ENCODE results near the gene TSTD1.

DNA sequence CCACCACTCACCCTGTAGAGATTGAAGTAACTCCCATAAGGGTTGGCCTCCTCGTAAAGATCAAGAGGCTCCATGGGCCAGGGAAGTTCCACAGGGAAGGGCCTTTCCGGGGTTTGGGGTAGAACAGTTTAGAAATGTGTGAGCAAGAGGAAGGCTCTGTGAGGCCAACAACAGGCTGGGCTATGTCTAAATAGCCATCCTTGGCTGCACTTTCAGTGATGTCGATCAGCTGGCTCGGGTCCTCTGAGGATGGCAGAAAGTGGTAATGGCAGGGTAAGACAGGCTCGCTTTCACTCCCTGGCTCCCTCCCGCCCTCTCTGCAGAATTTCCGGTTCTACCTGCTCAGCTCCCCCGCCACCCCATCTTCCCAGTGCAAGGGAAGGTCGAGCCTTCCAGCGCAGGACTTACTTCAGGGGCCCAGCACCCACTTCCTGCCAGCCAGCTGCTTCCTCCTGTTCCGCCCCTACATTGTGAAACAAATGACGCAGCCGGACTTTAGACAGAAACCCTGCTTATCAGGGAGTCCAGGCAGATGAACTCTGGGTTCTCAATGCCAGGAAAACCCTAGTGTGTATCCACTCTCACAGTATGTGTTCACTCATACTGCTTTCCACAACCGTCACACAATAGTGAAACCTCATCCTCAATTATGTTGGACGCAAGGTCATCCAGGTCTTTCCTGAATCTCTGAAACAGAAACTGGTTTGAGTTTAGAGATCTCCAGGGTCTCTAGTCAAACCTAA is 25.1 kb downstream of the TSTD1 start:
- TF ChIP-seq, protein P1, sequence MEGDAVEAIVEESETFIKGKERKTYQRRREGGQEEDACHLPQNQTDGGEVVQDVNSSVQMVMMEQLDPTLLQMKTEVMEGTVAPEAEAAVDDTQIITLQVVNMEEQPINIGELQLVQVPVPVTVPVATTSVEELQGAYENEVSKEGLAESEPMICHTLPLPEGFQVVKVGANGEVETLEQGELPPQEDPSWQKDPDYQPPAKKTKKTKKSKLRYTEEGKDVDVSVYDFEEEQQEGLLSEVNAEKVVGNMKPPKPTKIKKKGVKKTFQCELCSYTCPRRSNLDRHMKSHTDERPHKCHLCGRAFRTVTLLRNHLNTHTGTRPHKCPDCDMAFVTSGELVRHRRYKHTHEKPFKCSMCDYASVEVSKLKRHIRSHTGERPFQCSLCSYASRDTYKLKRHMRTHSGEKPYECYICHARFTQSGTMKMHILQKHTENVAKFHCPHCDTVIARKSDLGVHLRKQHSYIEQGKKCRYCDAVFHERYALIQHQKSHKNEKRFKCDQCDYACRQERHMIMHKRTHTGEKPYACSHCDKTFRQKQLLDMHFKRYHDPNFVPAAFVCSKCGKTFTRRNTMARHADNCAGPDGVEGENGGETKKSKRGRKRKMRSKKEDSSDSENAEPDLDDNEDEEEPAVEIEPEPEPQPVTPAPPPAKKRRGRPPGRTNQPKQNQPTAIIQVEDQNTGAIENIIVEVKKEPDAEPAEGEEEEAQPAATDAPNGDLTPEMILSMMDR (IDR thresholded peaks at IDR 0.05; ENCODE audit: low read length), result no peak
- TF ChIP-seq EZH2 (optimal IDR thresholded peaks at IDR 0.05; ENCODE audit: low read depth, low read length) (no peak), EZH2phosphoT487 (IDR thresholded peaks at IDR 0.05; ENCODE audit: low read length) (no peak)

All from MM.1S (cell line).